Measurements from ENCODE around the gene TEDC1.

Gene TEDC1

GRCh38 chr14:105490572-105491365 lies at the start of gene TEDC1:
TSS of gene TEDC1 (plus strand) at chr14:105491246. CDS start at chr14:105491376, 130 bp downstream.
- DNase-seq, result peak; percentile 100

GRCh38 chr14:105442125-105442524 lies 48.9 kb upstream of the TEDC1 start:
- DNase-seq, result no peak

GRCh38 chr14:105442834-105443233 lies 48.2 kb upstream of the TEDC1 start:
- DNase-seq, result no peak

DNA sequence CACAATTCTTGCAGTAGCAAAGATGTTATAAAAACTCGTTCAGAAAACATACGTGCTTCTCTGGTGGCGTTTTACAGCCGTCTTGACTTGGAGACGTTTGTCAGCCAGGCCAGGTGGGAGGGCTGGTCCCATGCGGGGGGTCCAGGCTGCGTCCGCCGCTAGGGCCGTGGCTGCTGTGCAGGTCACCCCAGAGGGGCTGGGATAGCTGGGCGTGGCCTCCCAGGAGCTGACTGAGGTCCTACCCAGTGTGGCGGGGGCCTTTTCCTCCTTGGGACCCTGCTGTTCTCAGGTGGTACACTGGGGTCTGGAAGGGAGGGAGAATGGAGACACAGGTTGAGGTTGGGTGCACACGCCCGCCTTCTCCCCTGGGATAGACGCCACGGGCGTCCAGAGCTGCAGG lies 46.2 kb upstream of the TEDC1 start:
- no peak for DNase-seq

- DNase-seq, result no peak
Measured at GRCh38 chr14:105445290-105445689, 45.8 kb upstream of the TEDC1 start.

- DNase-seq, result no peak
Measured at GRCh38 chr14:105445901-105446845, 44.9 kb upstream of the TEDC1 start.

GRCh38 chr14:105446971-105447370 lies 44.1 kb upstream of the TEDC1 start:
- DNase-seq, result no peak

GRCh38 chr14:105447651-105448640 lies 43.1 kb upstream of the TEDC1 start:
- DNase-seq, result no peak

- no peak for DNase-seq
Measured at GRCh38 chr14:105448706-105449111, 42.3 kb upstream of the TEDC1 start.

- no peak for DNase-seq
Measured at GRCh38 chr14:105449276-105450122, 41.5 kb upstream of the TEDC1 start.

- DNase-seq, result no peak
Measured at GRCh38 chr14:105450123-105450505, 40.9 kb upstream of the TEDC1 start.

GRCh38 chr14:105450864-105451720 lies 40.0 kb upstream of the TEDC1 start:
- DNase-seq, result no peak

DNA sequence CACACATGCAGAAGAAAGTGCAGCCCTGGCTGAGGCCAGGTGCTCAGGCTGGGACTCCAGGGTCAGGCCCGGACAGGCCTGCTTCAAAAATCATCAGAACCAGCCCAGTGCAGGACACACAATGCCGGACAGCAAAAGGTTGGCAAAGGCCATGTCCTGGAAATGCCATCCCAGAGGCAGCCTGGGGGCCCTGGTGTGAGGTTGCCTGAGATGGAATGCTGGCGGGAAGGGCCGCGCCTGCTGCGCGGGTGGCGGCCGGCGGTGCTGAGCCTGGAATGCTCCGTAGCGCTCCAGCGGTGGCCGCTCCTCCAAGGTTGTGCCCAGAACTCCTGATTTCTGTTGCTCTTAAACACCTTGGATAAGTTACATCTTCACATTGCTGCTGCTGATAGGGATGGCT lies 38.1 kb upstream of the TEDC1 start:
- DNase-seq, result no peak

DNA sequence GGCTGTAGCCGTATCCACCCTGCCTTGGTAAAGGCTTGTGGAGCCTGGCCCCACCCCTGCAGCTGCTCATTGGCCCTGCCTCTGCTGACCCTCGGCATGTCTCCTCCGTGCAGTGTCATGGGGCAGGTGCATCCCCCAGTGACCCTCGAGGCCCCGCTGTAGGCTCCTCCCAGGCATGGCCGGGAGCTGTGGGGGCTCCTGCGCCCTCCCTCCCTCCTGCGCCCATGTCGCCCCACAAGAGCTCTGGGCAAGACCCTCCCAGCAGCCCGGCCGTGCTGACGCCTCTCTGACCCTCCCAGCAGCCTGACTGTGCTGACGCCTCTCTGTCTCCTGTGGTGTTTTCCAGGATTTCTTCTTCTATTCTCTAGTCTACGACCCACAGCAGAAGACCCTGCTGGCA lies 37.2 kb upstream of the TEDC1 start:
- DNase-seq, result no peak

- DNase-seq, result no peak
Measured at GRCh38 chr14:105455086-105455640, 35.9 kb upstream of the TEDC1 start.

GRCh38 chr14:105455766-105456660 lies 35.0 kb upstream of the TEDC1 start:
- no peak for DNase-seq

DNA sequence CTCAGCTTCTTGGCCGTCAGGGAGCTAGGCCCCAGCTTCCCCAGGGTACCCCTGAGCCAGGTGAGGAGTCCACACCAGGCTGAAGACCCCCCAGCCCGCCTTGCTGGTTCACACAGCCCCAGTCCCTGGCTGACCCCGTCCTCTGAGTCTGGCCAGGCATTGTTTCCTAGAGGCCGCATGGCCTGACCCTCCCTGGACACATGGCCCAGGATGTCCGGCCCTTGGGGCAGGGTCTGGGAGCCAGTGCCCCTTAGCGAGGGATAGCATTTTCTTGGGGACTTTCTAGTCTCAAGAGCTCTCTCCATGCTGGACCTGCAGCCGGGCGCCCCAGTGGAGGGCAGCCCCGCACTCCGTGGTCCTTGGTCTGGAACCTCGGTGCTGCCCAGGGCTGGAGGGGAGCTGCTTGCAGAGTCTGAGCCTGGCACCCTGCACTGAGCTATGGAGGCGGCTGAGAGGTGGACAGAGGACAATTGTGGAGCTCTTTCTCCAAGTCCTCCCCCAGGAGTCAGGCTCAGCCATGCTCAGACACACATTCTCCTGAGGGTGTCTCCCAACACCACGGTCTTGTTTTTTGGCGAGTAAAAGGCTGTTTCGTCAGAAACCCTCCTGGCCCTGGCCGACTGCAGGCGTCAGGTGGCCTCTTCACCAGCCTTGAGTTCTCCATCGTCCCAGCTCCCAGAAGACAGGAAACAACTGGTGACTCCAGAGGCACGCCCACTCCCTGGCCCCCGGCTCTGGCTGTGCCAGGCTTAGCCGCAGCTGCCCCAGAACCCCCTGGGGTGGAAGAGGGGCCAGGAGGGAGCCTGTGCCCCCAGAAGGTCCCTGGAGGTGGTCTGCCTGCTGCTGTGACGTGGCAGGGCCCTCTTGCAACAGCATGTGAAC lies 34.1 kb upstream of the TEDC1 start:
- DNase-seq, result no peak

- DNase-seq, result no peak
Measured at GRCh38 chr14:105458010-105458409, 33.0 kb upstream of the TEDC1 start.
